GM12878 (cell line): ENCODE measurements around the gene BCCIP. TPM values are rescaled to one million over a fixed set of nuclear protein-coding genes. Genes with fewer than 3 reads are reported as not detected.

ENCODE experiments used
- ATAC-seq: fragments of 200-7000 bp; cut with Tn5 transposase; 3 replicates; pipeline ENCODE4 v1.9.1; 2020; ENCODE audit warnings: mild to moderate bottlenecking, moderate library complexity
- BruUV-seq: library from RNA; stranded (reverse); fragments of 400-500 nt; replicated peaks from 2 replicates; lab custom pipeline; 2021; lab: Mats Ljungman, UMichigan
- CTCF ChIA-PET: fragments of 300-600 bp; sonication (Branson Sonifier 250); formaldehyde crosslinking; extraction: SDS; loops from one replicate; lab custom pipeline; 2021; ENCODE audit warnings: inconsistent platforms; lab: Yijun Ruan, JAX
- POLR2A ChIA-PET: fragments of 350-600 bp; formaldehyde crosslinking; extraction: SDS; loops from one replicate; lab custom pipeline; 2021; ENCODE audit warnings: inconsistent platforms; lab: Charles Lee
- RAD21 ChIA-PET: fragments of 300-600 bp; sonication (Branson Sonifier 250); formaldehyde crosslinking; loops from one replicate; lab custom pipeline; 2023; ENCODE audit warnings: antibody characterized with exemption; ENCODE audit not compliant: unreplicated experiment; lab: Charles Lee
- SMC1A ChIA-PET: fragments of 300-600 bp; sonication (Branson Sonifier 250); formaldehyde crosslinking; loops from one replicate; lab custom pipeline; 2023; ENCODE audit not compliant: unreplicated experiment, uncharacterized antibody; lab: Charles Lee
- DNase-seq: peaks from one replicate; pipeline ENCODE4 v3.0.0-alpha.2; 2011; ENCODE audit warnings: low read depth, low spot score
- FAIRE-seq: peaks from 3 replicates; lab custom pipeline; 2011; peaks lifted over from hg19 to GRCh38; lab: Jason Lieb, UNC
- H2AFZ ChIP-seq: 2 replicates; pipeline ENCODE4 v1.6.0; 2011; ENCODE audit warnings: low read depth, low read length, control low read depth; ENCODE audit not compliant: control insufficient read depth
- H3K27ac ChIP-seq: 2 replicates; pipeline ENCODE4 v1.5.1; 2011; ENCODE audit warnings: control low read depth; ENCODE audit not compliant: control insufficient read depth, insufficient read depth
- H3K27me3 ChIP-seq, 2 experiments: replicated peaks in 1 of 2; 2 replicates each; pipeline versions ENCODE4 v1.6.0 to v1.6.1; 2011; ENCODE audit warnings: low read length in 1 of 2; ENCODE audit not compliant: control insufficient read depth in 2 of 2, insufficient read depth in 2 of 2
- H3K36me3 ChIP-seq, 2 experiments: 2 replicates each; pipeline ENCODE4 v1.5.1; 2011; ENCODE audit warnings: low read length in 1 of 2; ENCODE audit not compliant: control insufficient read depth in 2 of 2, insufficient read depth in 2 of 2
- H3K4me1 ChIP-seq: 2 replicates; pipeline ENCODE4 v1.6.1; 2011; ENCODE audit warnings: mild to moderate bottlenecking, low read length, moderate library complexity, mixed read lengths; ENCODE audit not compliant: control insufficient read depth, insufficient read depth
- H3K4me2 ChIP-seq: 2 replicates; pipeline ENCODE4 v1.6.0; 2011; ENCODE audit warnings: control low read depth; ENCODE audit not compliant: control insufficient read depth, insufficient read depth
- H3K4me3 ChIP-seq: fragments of 200-600 bp; sonication (generic); 2 replicates; pipeline ENCODE4 v1.5.1; 2016
- H3K79me2 ChIP-seq: 2 replicates; pipeline ENCODE4 v1.6.0; 2011; ENCODE audit warnings: low read length; ENCODE audit not compliant: control insufficient read depth, insufficient read depth
- H3K9ac ChIP-seq: 2 replicates; pipeline ENCODE4 v1.8.0; 2011; ENCODE audit warnings: low read length, control low read depth, mixed read lengths; ENCODE audit not compliant: control insufficient read depth, insufficient read depth
- H3K9me3 ChIP-seq: replicated peaks from 3 replicates; pipeline ENCODE4 v1.5.1; 2011; ENCODE audit warnings: mild to moderate bottlenecking, low read length; ENCODE audit not compliant: control insufficient read depth, insufficient read depth
- H4K20me1 ChIP-seq: 2 replicates; pipeline ENCODE4 v1.6.0; 2011; ENCODE audit not compliant: control insufficient read depth, insufficient read depth
- BRCA1 ChIP-seq: IDR thresholded peaks from 2 replicates; pipeline ENCODE4 v1.6.1; 2011; ENCODE audit warnings: low read depth, low read length, improper control_type of control experiment
- CHD1 ChIP-seq: IDR thresholded peaks from 2 replicates; pipeline ENCODE4 v1.6.1; 2012; ENCODE audit warnings: low read depth, low read length, improper control_type of control experiment
- CREB1 ChIP-seq: IDR thresholded peaks from 2 replicates; pipeline ENCODE4 v1.6.1; 2012; ENCODE audit warnings: low read depth, mild to moderate bottlenecking, inconsistent platforms
- CREM ChIP-seq: IDR thresholded peaks from 2 replicates; pipeline ENCODE4 v1.6.1; 2014; ENCODE audit warnings: antibody characterized with exemption, low read depth
- CUX1 ChIP-seq: IDR thresholded peaks from 2 replicates; pipeline ENCODE4 v1.6.1; 2012; ENCODE audit warnings: improper control_type of control experiment, low read depth, low read length; ENCODE audit not compliant: insufficient replicate concordance
- ESRRA ChIP-seq: IDR thresholded peaks from 2 replicates; pipeline ENCODE4 v1.6.1; 2012; ENCODE audit warnings: mild to moderate bottlenecking, low read length, improper control_type of control experiment
- GATAD2B ChIP-seq: fragments of 450-650 bp; conservative IDR thresholded peaks from 2 replicates; pipeline ENCODE4 v1.6.1; 2017; ENCODE audit warnings: low read depth, mild to moderate bottlenecking, moderate library complexity
- JUND ChIP-seq: IDR thresholded peaks from 2 replicates; pipeline ENCODE4 v1.6.1; 2012; ENCODE audit warnings: low read depth, mild to moderate bottlenecking, low read length, improper control_type of control experiment, moderate library complexity
- MXI1 ChIP-seq: fragments of 150-350 bp; IDR thresholded peaks from 2 replicates; pipeline ENCODE4 v1.6.1; 2011; ENCODE audit warnings: low read depth, mild to moderate bottlenecking, inconsistent platforms, low read length, improper control_type of control experiment
- NFIC ChIP-seq: IDR thresholded peaks from 2 replicates; pipeline ENCODE4 v1.6.1; 2012; ENCODE audit warnings: low read depth, mild to moderate bottlenecking, inconsistent platforms, low read length, moderate library complexity
- NFYB ChIP-seq: IDR thresholded peaks from 2 replicates; pipeline ENCODE4 v1.6.1; 2011; ENCODE audit warnings: low read depth, mild to moderate bottlenecking, low read length, improper control_type of control experiment, moderate library complexity; ENCODE audit not compliant: insufficient read depth
- NR2C1 ChIP-seq: fragments of 450-650 bp; IDR thresholded peaks from 2 replicates; pipeline ENCODE4 v1.6.1; 2017; ENCODE audit warnings: antibody characterized with exemption, mild to moderate bottlenecking, moderate library complexity
- SMAD1 ChIP-seq: fragments of 450-650 bp; IDR thresholded peaks from 2 replicates; pipeline ENCODE4 v1.6.1; 2018; ENCODE audit warnings: mild to moderate bottlenecking, low read depth; ENCODE audit not compliant: partially characterized antibody
- SP1 ChIP-seq: IDR thresholded peaks from one replicate; pipeline ENCODE4 v1.6.1; 2011; ENCODE audit warnings: low read depth, low read length
- SREBF2 ChIP-seq: IDR thresholded peaks from 2 replicates; pipeline ENCODE4 v1.6.1; 2012; ENCODE audit warnings: mild to moderate bottlenecking, low read length
- STAT3 ChIP-seq: IDR thresholded peaks from 2 replicates; pipeline ENCODE4 v1.6.1; 2011; ENCODE audit warnings: low read depth, low read length, improper control_type of control experiment
- TARDBP ChIP-seq: IDR thresholded peaks from 2 replicates; pipeline ENCODE4 v1.6.1; 2016; ENCODE audit warnings: borderline replicate concordance
- ZNF687 ChIP-seq: fragments of 450-650 bp; IDR thresholded peaks from 2 replicates; pipeline ENCODE4 v1.6.1; 2017; ENCODE audit warnings: mild to moderate bottlenecking, moderate library complexity
- ZSCAN29 ChIP-seq: fragments of 450-650 bp; IDR thresholded peaks from 2 replicates; pipeline ENCODE4 v1.6.1; 2017; ENCODE audit warnings: mild to moderate bottlenecking, moderate library complexity
- WGBS: methylation state at CpG from one replicate; pipeline ENCODE4 v1.1.6; 2016; ENCODE audit warnings: low lambda C conversion rate; ENCODE audit not compliant: insufficient replicate concordance, insufficient coverage; ENCODE audit errors: missing lambda C conversion rate; 5-methylcytosine and 5-hydroxymethylcytosine counted together
- in situ Hi-C: fragments of 300-500 bp; cut with MboI; formaldehyde crosslinking; loops from 9 replicates; pipeline ENCODE4 v1.14.3; 2018; ENCODE audit warnings: mixed read lengths
- intact Hi-C: fragments of 100-400 bp; cut with micrococcal nuclease; formaldehyde crosslinking; loops from one replicate; pipeline ENCODE4 v1.14.2; 2022; ENCODE audit not compliant: unreplicated experiment
- polyA plus RNA-seq, 11 experiments: library from polyadenylated mRNA; depleted of rRNA in 4 of 11; unstranded in 6 of 11; stranded (reverse) in 5 of 11; fragments of >200 nt; fragmentation: Nextera tagmentation in 4 of 11; fragmentation: Illumina TruSeq in 1 of 11; extraction: Ambion mirVana in 4 of 11; extraction: Trizol in 1 of 11; gene quantifications; 1 replicate in 1 of 11; 2 replicates in 10 of 11; pipeline versions ENCODE4 v1.2.1 to v1.2.3, GENCODE V29; 2011 to 2016; ENCODE audit warnings: inconsistent platforms in 2 of 11, missing spikeins in 2 of 11, low read depth in 1 of 11
- total RNA-seq, 4 experiments: library from RNA; depleted of rRNA in 3 of 4; stranded (reverse); fragments of >200 nt in 3 of 4; fragmentation: Illumina TruSeq in 1 of 4; extraction: Trizol in 1 of 4; gene quantifications; 2 replicates each; pipeline versions ENCODE4 v1.2.1 to v1.2.3, GENCODE V29; 2013 to 2021

The BCCIP gene
- total and polyA plus RNA-seq, 10 of the 15 experiments (the other 5 are each of a cell fraction or from before 2014, with no cell fraction given): 61.2 to 225 (median 127) TPM

GRCh38 chr10:125808047-125808446, 15.3 kb upstream of the BCCIP start:
- 88% methylated on average over 1 of the region's 1 CpG for WGBS
- SMC1A ChIA-PET: interaction anchor here (1.4 kb wide), 1 partner anchor 13 kb away, joined by 3 read pairs; no protein-coding TSS in a partner anchor
- CTCF ChIA-PET: no interaction called here
- Histone ChIP-seq H3K4me3 (no peak overlapping the region), H3K4me1 (no peaks in the 10 kb centered on the region), H3K36me3 (peaks cover 3 to 17% of the 10 kb centered on the region in 2 experiments), H3K27me3 (no peaks in the 10 kb centered on the region), H3K9ac (no peak overlapping the region), H3K4me2 (no peak overlapping the region), H3K79me2 (no peaks in the 10 kb centered on the region), H3K27ac (no peak overlapping the region), H4K20me1 (no peaks in the 10 kb centered on the region), H3K9me3 (no peaks in the 10 kb centered on the region), H2AFZ (no peak overlapping the region)
- intact Hi-C loops: no loop called here
- RAD21 ChIA-PET: no interaction called here
- in situ Hi-C loops: no loop called here
- POLR2A ChIA-PET: no interaction called here
- DNase-seq (no peak), FAIRE-seq (no peak), ATAC-seq (no peak)
- BruUV-seq: no TSS peak
- TF ChIP-seq ZSCAN29 (no peak), STAT3 (no peak), CHD1 (no peak), CUX1 (no peak), ZNF687 (no peak), NFYB (no peak), MXI1 (no peak), SP1 (no peak), GATAD2B (no peak), NR2C1 (no peak), ESRRA (no peak), SMAD1 (no peak), TARDBP (no peak), JUND (no peak), CREB1 (no peak), BRCA1 (no peak), CREM (no peak), SREBF2 (no peak), NFIC (no peak)
